GM13977 (cell line): Measurements from ENCODE around the gene SACM1L.

Experiments used
- DNase-seq: peaks from one replicate; pipeline ENCODE4 v3.0.0; 2012; ENCODE audit warnings: low spot score
- CTCF ChIP-seq: IDR thresholded peaks from 2 replicates; pipeline ENCODE4 v1.5.1; 2012; ENCODE audit warnings: mild to moderate bottlenecking, control low read depth; ENCODE audit not compliant: insufficient read depth; ENCODE audit errors: extremely low read depth, missing control alignments
- in situ Hi-C: fragments of 300-500 bp; cut with MboI; formaldehyde crosslinking; loops from one replicate; pipeline ENCODE4 v1.12.0; 2022; ENCODE audit warnings: low sequenced_read_pairs, low pct_unique_long_range_greater_than_20kb, mixed read lengths, inconsistent platforms; ENCODE audit not compliant: unreplicated experiment

SACM1L gene

GRCh38 chr3:45783667-45784066 lies 94.5 kb downstream of the SACM1L start:
- in situ Hi-C loops: no loop called here
- TF ChIP-seq CTCF: no peak
- no peak for DNase-seq

- no peak for TF ChIP-seq CTCF
- in situ Hi-C loops: no loop called here
- DNase-seq: no peak
These were observed 96.5 kb downstream of the SACM1L start for GRCh38 chr3:45785605-45786150.

- DNase-seq: no peak
- in situ Hi-C loops: no loop called here
These were observed 97.8 kb downstream of the SACM1L start for GRCh38 chr3:45786801-45787495.

GRCh38 chr3:45787551-45787950 lies 98.4 kb downstream of the SACM1L start:
- TF ChIP-seq CTCF: no peak
- in situ Hi-C loops: no loop called here
- DNase-seq: no peak

More at GRCh38 chr3:45786801-45787495, 97.8 kb downstream of the SACM1L start:
- no peak for TF ChIP-seq CTCF

- TF ChIP-seq CTCF: no peak
- in situ Hi-C loops: no loop called here
- DNase-seq: no peak
These were observed 100.1 kb downstream of the SACM1L start for GRCh38 chr3:45789235-45789812.

GRCh38 chr3:45790596-45790995 lies 101.4 kb downstream of the SACM1L start:
- TF ChIP-seq CTCF: no peak
- in situ Hi-C loops: no loop called here
- DNase-seq: no peak
